Pons (tissue), 1 donor: ENCODE measurements around the gene AFDN.

Experiments
- DNase-seq: peaks from one replicate; pipeline ENCODE4 v3.0.0-alpha.2; 2016; ENCODE audit warnings: low spot score

The AFDN gene

DNA sequence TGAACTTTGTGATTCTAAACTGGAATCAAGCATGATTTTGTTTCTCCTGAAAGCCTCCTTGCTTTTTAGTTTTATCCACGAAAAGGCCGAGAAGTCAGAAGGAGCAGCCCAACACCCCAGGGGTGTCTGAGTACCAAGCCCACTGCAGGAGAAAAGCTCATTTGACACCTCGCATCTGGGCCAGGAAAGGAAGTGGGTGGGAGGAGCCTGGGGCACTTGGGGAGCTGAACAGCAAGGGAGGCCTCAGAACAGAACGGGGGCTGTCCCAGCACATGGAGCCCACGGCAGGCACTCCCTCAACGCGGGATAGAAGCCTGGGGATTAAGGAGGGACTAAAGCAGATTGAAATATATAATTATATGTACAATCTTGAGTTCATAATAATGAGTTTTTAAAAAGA is 177.3 kb downstream of the AFDN start:
- DNase-seq, result no peak

GRCh38 chr6:168004945-168005344 is 178.2 kb downstream of the AFDN start:
- DNase-seq, result no peak

DNA sequence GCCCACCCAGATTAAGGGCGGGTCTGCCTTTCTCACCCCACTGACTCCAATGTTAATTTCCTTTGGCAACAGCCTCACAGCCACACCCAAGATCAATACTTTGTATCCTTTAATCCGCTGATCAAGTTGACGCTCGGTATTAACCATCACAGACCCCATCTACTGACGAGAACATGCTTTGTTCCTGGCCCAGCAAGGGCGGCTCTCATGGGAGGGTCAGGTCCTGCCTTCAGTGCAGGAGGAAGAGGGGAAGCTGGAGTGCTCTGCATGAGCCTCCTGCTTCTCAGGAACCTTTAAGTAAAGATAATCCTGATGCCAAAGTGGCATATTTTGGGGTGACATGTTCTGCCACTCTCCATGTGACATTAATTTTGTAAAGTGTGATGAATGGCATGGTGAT is 179.1 kb downstream of the AFDN start:
- no peak for DNase-seq

GRCh38 chr6:168007592-168008338 is 181.1 kb downstream of the AFDN start:
- DNase-seq, result no peak

- no peak for DNase-seq
Measured at GRCh38 chr6:168009331-168009730, 182.6 kb downstream of the AFDN start.

- DNase-seq, result no peak
Measured at GRCh38 chr6:168011291-168011690, 184.6 kb downstream of the AFDN start.

- DNase-seq, result no peak
Measured at GRCh38 chr6:168012431-168013249, 185.9 kb downstream of the AFDN start.

DNA sequence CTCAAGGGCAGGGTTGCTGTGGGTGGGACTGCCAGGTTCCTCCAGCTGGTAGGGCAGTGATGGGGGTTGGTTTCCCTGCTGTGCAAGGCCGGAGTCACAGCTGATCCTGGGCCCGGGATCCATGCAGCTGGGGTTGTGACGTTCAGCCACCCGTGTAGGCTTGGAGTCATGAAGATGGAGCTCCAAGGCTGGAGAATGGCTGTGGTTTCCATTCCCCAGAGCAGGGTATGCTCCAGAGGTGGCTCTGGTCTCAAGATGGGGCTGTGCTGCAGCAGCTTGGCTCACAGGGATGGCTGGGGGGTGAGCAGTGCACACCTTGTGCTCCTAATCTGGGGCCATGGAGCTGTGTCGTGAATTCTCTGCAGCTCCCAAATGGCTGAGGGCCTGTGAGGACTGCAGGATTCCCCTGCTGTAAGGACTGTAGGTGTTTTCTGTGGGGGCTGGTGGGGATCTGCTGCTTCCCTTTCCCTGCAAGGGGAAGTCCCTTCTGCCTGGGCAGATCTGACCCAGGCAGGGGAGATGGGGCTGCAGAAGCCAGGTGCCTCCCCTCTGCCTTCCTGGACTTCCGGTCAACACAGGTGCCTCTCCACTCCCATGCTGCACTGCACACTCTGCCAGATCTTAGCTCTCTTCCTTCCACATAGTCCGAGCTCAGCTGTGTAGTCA is 186.7 kb downstream of the AFDN start:
- DNase-seq, result no peak

GRCh38 chr6:168014428-168014827 is 187.7 kb downstream of the AFDN start:
- no peak for DNase-seq

GRCh38 chr6:168015009-168015408 is 188.3 kb downstream of the AFDN start:
- no peak for DNase-seq

- no peak for DNase-seq
Measured at GRCh38 chr6:168015482-168016175, 188.9 kb downstream of the AFDN start.

GRCh38 chr6:168016176-168016620 is 189.5 kb downstream of the AFDN start:
- no peak for DNase-seq

DNA sequence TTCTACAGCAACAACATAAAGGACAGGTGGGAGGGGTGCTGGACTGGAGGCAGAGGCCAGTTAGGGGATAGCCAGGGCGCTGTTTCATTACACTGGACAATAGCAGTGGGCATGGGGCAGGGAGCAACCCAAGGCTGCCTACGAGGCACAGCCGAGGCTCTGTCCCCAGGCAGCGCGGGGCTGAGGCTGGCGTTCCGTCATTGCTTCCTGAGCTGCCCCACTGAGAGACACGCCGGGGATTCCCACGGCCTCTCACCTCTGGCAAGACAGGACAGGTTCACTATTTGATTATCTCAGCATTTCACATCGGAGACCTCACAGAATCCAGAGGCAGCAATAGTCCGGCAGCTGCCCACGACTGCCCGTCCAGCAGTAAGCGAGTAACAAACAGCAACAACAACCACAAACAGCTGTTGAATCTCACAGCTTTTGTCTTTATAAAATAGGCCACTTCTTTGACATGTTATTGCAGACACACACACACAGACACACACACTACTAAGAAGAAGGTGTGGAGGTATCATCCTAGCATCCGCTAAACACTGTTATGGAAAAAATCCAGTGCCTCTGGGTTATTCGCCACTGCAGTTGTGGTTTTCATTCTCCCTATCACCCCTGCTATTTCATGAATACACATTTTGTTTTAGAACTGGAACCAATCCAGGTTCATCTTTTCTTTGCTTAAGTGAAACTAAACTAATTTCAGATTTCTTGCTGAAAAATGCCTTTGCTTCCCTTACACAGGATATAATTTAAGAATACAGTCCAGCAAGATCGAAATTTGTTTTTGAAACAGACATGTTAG is 190.2 kb downstream of the AFDN start:
- peak; percentile 20 for DNase-seq

DNA sequence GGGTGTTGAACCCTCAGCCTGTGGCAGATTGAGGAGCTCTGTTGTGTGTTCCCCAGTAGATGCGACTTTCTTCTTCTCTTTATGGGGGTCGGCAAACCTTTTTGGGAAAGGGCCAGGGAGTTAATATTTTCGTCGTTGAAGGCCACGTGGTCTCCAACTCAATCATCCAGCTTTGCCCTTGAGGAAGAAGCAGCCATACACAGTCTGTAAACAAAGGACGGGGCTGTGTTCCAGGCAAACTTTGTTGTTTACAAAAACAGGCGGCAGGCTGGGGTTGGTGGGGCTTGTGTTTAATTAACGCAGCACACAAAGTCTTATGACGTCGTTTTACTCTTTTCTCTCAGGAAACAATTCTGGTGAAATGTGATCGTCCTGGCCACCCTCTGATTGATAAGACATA is 190.9 kb downstream of the AFDN start:
- DNase-seq, result peak; percentile 35

DNA sequence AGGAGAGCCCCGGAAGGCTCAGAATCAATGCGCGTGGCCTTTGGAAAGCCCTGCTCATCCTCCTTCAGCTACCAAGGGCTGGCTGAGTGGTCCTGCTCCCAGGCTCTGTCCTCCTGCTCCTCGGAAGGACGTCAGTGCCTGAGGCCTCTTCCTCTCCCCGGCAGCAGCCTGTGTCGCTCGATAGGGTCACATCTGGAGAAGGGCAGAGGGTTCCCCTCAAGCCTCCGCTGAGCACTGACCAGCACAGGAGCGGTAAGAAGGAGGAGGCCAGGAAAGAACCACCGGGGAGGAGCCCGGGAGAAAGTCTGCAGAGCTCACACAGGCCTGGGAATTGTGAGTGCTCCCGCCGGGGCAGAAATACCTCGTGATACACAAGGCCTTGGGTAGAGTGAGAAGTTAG is 192.0 kb downstream of the AFDN start:
- DNase-seq, result no peak

GRCh38 chr6:168020242-168020641 is 193.5 kb downstream of the AFDN start:
- no peak for DNase-seq

- no peak for DNase-seq
Measured at GRCh38 chr6:168021581-168021980, 194.9 kb downstream of the AFDN start.
